ENCODE data around the gene DHRSX. TPM values are rescaled to one million over a fixed set of nuclear protein-coding genes. Genes with fewer than 3 reads are reported as not detected.
A peak's percentile ranks its signal among the peaks of the same experiment; 100 is the strongest.

The DHRSX gene
- total and polyA plus RNA-seq, 9 of the 15 experiments (the other 6 are each of a cell fraction or from before 2014, with no cell fraction given), result 0.59 to 11.0 (median 6.2) TPM

- peak; percentile 78 for TF ChIP-seq ARID1B (IDR thresholded peaks at IDR 0.05)
- TF ChIP-seq XRCC5 (IDR thresholded peaks at IDR 0.05; ENCODE audit: low read depth, low read length), result no peak
- TF ChIP-seq ASH1L (IDR thresholded peaks at IDR 0.05; ENCODE audit: borderline replicate concordance, low read depth, partially characterized antibody), result no peak
- no peak for TF ChIP-seq ZFX (CRISPR knock-in tag; IDR thresholded peaks at IDR 0.05)
- TF ChIP-seq ZBTB43 (CRISPR knock-in tag; IDR thresholded peaks at IDR 0.05), result no peak
- no peak for TF ChIP-seq SMAD1 (IDR thresholded peaks at IDR 0.05; ENCODE audit: low read depth, low read length, partially characterized antibody)
- no peak for TF ChIP-seq KLF16 (IDR thresholded peaks at IDR 0.05)
- no peak for TF ChIP-seq ZNF184 (CRISPR knock-in tag; IDR thresholded peaks at IDR 0.05)
- TF ChIP-seq NR1H2 (CRISPR knock-in tag; IDR thresholded peaks at IDR 0.05), result no peak
- TF ChIP-seq E2F1 (CRISPR knock-in tag; IDR thresholded peaks at IDR 0.05), result no peak
- peak in 1 of 2 experiments; percentile 75; a peak in 2 of 4 replicates for TF ChIP-seq MAZ (CRISPR knock-in tag; conservative IDR thresholded peaks at IDR 0.05 in 1 of 2, IDR thresholded peaks at IDR 0.05 in 1 of 2)
- no peak; the same call in 1 of the 2 replicates for TF ChIP-seq ZNF121 (CRISPR knock-in tag; conservative IDR thresholded peaks at IDR 0.05)
- peak; percentile 93 for TF ChIP-seq ZNF165 (CRISPR knock-in tag; IDR thresholded peaks at IDR 0.05; ENCODE audit: borderline replicate concordance)
- peak; percentile 39; the same call in 1 of the 2 replicates for TF ChIP-seq NFE2L1 (tag; IDR thresholded peaks at IDR 0.05; ENCODE audit: borderline replicate concordance, low read depth)
- TF ChIP-seq ILF3 (IDR thresholded peaks at IDR 0.05; ENCODE audit: borderline replicate concordance), result no peak
- TF ChIP-seq FOXO4 (CRISPR knock-in tag; IDR thresholded peaks at IDR 0.05), result no peak
- TF ChIP-seq SRSF3 (IDR thresholded peaks at IDR 0.05; ENCODE audit: insufficient read depth, low read length), result no peak
- no peak; the same call in 1 of the 2 replicates for TF ChIP-seq ZNF740 (CRISPR knock-in tag; IDR thresholded peaks at IDR 0.05)
- TF ChIP-seq ZNF740 (tag; IDR thresholded peaks at IDR 0.05), result peak in 1 of 2 experiments; percentile 93; a peak in 2 of 4 replicates
- TF ChIP-seq PCBP2 (IDR thresholded peaks at IDR 0.05; ENCODE audit: low read depth, low read length, poor library complexity, severe bottlenecking), result no peak
- no peak for TF ChIP-seq NCOA2 (IDR thresholded peaks at IDR 0.05; ENCODE audit: partially characterized antibody in 2 of 2)
Measured at GRCh38 chrX:2502668-2503519, 2.1 kb upstream of the DHRSX start (continued).
